ENCODE data around the gene MICU1. TPM values are rescaled to one million over a fixed set of nuclear protein-coding genes. Genes with fewer than 3 reads are reported as not detected.

The MICU1 gene
- total and polyA plus RNA-seq, 2 experiments from 2014 or later, result 27.5 to 52.3 TPM

DNA sequence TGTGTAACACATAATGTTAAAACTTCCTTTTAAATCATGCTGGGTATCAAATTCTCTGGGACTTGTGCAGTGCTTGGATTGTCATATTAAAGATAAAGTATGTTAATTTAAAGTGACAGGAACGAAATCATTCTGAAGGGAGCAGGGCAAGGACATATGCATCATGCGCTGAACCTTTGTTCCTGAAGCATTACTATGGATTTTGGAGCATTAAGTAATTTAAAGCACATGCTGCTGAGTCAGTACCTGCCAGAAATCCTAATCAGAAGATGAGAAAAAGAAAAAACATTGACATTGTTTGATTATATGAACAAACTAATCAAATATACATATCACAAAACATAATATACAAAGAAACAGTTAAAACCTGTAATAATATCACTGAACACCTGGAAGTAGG lies 101.4 kb downstream of the MICU1 start:
- no peaks in the 10 kb centered on the region for H3K4me1 ChIP-seq (ENCODE audit: insufficient read depth)
- Mint-ChIP-seq H3K4me3 (no peak overlapping the region), H3K27me3 (ENCODE audit: insufficient read depth, low read depth, poor library complexity) (no peaks in the 10 kb centered on the region), H3K27ac (no peak overlapping the region), H3K36me3 (ENCODE audit: low read depth) (no peaks in the 10 kb centered on the region), H3K9me3 (no peaks in the 10 kb centered on the region), H3K4me1 (no peaks in the 10 kb centered on the region)
- H3F3A ChIP-seq (replicated peaks; ENCODE audit: low read depth), result no peaks in the 10 kb centered on the region
- no peak overlapping the region for H2AFZ ChIP-seq
- no peaks in the 10 kb centered on the region for H3K36me3 ChIP-seq (ENCODE audit: insufficient read depth)
- TF ChIP-seq, protein P1, sequence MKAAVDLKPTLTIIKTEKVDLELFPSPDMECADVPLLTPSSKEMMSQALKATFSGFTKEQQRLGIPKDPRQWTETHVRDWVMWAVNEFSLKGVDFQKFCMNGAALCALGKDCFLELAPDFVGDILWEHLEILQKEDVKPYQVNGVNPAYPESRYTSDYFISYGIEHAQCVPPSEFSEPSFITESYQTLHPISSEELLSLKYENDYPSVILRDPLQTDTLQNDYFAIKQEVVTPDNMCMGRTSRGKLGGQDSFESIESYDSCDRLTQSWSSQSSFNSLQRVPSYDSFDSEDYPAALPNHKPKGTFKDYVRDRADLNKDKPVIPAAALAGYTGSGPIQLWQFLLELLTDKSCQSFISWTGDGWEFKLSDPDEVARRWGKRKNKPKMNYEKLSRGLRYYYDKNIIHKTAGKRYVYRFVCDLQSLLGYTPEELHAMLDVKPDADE (IDR thresholded peaks at IDR 0.05), result no peak
- TF ChIP-seq ZNF331 (CRISPR knock-in tag; IDR thresholded peaks at IDR 0.05; ENCODE audit: low read depth) (no peak), POLR2AphosphoS5 (IDR thresholded peaks at IDR 0.05; ENCODE audit: low read depth) (no peak), EZH2phosphoT487 (IDR thresholded peaks at IDR 0.05; ENCODE audit: unreplicated experiment) (no peak)
- TF ChIP-seq, protein P2, sequence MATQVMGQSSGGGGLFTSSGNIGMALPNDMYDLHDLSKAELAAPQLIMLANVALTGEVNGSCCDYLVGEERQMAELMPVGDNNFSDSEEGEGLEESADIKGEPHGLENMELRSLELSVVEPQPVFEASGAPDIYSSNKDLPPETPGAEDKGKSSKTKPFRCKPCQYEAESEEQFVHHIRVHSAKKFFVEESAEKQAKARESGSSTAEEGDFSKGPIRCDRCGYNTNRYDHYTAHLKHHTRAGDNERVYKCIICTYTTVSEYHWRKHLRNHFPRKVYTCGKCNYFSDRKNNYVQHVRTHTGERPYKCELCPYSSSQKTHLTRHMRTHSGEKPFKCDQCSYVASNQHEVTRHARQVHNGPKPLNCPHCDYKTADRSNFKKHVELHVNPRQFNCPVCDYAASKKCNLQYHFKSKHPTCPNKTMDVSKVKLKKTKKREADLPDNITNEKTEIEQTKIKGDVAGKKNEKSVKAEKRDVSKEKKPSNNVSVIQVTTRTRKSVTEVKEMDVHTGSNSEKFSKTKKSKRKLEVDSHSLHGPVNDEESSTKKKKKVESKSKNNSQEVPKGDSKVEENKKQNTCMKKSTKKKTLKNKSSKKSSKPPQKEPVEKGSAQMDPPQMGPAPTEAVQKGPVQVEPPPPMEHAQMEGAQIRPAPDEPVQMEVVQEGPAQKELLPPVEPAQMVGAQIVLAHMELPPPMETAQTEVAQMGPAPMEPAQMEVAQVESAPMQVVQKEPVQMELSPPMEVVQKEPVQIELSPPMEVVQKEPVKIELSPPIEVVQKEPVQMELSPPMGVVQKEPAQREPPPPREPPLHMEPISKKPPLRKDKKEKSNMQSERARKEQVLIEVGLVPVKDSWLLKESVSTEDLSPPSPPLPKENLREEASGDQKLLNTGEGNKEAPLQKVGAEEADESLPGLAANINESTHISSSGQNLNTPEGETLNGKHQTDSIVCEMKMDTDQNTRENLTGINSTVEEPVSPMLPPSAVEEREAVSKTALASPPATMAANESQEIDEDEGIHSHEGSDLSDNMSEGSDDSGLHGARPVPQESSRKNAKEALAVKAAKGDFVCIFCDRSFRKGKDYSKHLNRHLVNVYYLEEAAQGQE (IDR thresholded peaks at IDR 0.05; ENCODE audit: unreplicated experiment), result no peak
- no peaks in the 10 kb centered on the region for H4K20me1 ChIP-seq (replicated peaks; ENCODE audit: insufficient read depth)
- no peak overlapping the region for H3K4me3 ChIP-seq
- no peaks in the 10 kb centered on the region for H3K27me3 ChIP-seq (ENCODE audit: insufficient read depth)
- H3K9me2 ChIP-seq (ENCODE audit: insufficient read depth), result no peaks in the 10 kb centered on the region
- ATAC-seq (no peak), DNase-seq (ENCODE audit: low spot score) (no peak)
- no peaks in the 10 kb centered on the region for H3K79me2 ChIP-seq (replicated peaks; ENCODE audit: insufficient read depth)
- no peak overlapping the region for H3K4me2 ChIP-seq
- no peak overlapping the region for H3K27ac ChIP-seq (ENCODE audit: low read depth)

DNA sequence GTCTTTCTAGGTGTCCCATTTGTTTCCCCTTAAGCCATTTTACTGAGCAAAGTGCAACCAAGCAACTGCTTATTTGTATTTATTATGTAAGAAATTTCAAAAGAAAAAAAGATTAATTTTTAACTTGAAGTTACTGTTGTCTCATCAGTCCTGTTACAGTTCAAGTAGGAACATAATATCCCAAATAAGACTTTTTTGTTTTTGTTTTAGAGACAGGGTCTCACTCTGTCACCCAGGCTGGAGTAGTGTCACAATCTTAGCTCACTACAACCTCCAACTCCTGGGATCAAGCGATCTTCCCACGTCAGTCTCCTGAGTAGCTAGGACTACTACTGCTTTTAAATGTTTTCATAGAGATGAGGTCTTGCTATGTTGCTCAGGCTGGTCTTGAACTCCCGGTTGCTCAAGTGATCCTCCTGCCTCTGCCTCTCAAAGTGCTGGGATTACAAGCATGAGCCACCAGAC lies 101.9 kb downstream of the MICU1 start:
- Histone ChIP-seq H3K36me3 (ENCODE audit: insufficient read depth) (no peaks in the 10 kb centered on the region), H3K4me2 (no peak overlapping the region), H3K4me1 (ENCODE audit: insufficient read depth) (no peaks in the 10 kb centered on the region), H2AFZ (no peak overlapping the region), H3K27me3 (ENCODE audit: insufficient read depth) (no peaks in the 10 kb centered on the region), H3K4me3 (no peak overlapping the region), H3K27ac (ENCODE audit: low read depth) (no peak overlapping the region), H3K79me2 (replicated peaks; ENCODE audit: insufficient read depth) (no peaks in the 10 kb centered on the region), H3F3A (replicated peaks; ENCODE audit: low read depth) (no peaks in the 10 kb centered on the region), H3K9me2 (ENCODE audit: insufficient read depth) (no peaks in the 10 kb centered on the region), H4K20me1 (replicated peaks; ENCODE audit: insufficient read depth) (no peaks in the 10 kb centered on the region)
- H3K36me3 Mint-ChIP-seq (ENCODE audit: low read depth), result no peaks in the 10 kb centered on the region
- H3K4me1 Mint-ChIP-seq, result no peaks in the 10 kb centered on the region
- ATAC-seq (no peak), DNase-seq (ENCODE audit: low spot score) (no peak)
- H3K9me3 Mint-ChIP-seq, result no peaks in the 10 kb centered on the region
- H3K4me3 Mint-ChIP-seq, result no peak overlapping the region
- no peak overlapping the region for H3K27ac Mint-ChIP-seq
- H3K27me3 Mint-ChIP-seq (ENCODE audit: insufficient read depth, low read depth, poor library complexity), result no peaks in the 10 kb centered on the region
- TF ChIP-seq NANOG (IDR thresholded peaks at IDR 0.05; ENCODE audit: borderline replicate concordance), result no peak
- TF ChIP-seq POLR2AphosphoS5 (IDR thresholded peaks at IDR 0.05; ENCODE audit: low read depth), result no peak
- no peak for TF ChIP-seq STAT1 (IDR thresholded peaks at IDR 0.05; ENCODE audit: unreplicated experiment)
- TF ChIP-seq, protein P3, sequence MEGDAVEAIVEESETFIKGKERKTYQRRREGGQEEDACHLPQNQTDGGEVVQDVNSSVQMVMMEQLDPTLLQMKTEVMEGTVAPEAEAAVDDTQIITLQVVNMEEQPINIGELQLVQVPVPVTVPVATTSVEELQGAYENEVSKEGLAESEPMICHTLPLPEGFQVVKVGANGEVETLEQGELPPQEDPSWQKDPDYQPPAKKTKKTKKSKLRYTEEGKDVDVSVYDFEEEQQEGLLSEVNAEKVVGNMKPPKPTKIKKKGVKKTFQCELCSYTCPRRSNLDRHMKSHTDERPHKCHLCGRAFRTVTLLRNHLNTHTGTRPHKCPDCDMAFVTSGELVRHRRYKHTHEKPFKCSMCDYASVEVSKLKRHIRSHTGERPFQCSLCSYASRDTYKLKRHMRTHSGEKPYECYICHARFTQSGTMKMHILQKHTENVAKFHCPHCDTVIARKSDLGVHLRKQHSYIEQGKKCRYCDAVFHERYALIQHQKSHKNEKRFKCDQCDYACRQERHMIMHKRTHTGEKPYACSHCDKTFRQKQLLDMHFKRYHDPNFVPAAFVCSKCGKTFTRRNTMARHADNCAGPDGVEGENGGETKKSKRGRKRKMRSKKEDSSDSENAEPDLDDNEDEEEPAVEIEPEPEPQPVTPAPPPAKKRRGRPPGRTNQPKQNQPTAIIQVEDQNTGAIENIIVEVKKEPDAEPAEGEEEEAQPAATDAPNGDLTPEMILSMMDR (conservative IDR thresholded peaks at IDR 0.05; ENCODE audit: low read depth in 2 of 2), result no peak
- TF ChIP-seq EZH2 (IDR thresholded peaks at IDR 0.05; ENCODE audit: low read depth, unreplicated experiment), result no peak
- TF ChIP-seq, protein P4, sequence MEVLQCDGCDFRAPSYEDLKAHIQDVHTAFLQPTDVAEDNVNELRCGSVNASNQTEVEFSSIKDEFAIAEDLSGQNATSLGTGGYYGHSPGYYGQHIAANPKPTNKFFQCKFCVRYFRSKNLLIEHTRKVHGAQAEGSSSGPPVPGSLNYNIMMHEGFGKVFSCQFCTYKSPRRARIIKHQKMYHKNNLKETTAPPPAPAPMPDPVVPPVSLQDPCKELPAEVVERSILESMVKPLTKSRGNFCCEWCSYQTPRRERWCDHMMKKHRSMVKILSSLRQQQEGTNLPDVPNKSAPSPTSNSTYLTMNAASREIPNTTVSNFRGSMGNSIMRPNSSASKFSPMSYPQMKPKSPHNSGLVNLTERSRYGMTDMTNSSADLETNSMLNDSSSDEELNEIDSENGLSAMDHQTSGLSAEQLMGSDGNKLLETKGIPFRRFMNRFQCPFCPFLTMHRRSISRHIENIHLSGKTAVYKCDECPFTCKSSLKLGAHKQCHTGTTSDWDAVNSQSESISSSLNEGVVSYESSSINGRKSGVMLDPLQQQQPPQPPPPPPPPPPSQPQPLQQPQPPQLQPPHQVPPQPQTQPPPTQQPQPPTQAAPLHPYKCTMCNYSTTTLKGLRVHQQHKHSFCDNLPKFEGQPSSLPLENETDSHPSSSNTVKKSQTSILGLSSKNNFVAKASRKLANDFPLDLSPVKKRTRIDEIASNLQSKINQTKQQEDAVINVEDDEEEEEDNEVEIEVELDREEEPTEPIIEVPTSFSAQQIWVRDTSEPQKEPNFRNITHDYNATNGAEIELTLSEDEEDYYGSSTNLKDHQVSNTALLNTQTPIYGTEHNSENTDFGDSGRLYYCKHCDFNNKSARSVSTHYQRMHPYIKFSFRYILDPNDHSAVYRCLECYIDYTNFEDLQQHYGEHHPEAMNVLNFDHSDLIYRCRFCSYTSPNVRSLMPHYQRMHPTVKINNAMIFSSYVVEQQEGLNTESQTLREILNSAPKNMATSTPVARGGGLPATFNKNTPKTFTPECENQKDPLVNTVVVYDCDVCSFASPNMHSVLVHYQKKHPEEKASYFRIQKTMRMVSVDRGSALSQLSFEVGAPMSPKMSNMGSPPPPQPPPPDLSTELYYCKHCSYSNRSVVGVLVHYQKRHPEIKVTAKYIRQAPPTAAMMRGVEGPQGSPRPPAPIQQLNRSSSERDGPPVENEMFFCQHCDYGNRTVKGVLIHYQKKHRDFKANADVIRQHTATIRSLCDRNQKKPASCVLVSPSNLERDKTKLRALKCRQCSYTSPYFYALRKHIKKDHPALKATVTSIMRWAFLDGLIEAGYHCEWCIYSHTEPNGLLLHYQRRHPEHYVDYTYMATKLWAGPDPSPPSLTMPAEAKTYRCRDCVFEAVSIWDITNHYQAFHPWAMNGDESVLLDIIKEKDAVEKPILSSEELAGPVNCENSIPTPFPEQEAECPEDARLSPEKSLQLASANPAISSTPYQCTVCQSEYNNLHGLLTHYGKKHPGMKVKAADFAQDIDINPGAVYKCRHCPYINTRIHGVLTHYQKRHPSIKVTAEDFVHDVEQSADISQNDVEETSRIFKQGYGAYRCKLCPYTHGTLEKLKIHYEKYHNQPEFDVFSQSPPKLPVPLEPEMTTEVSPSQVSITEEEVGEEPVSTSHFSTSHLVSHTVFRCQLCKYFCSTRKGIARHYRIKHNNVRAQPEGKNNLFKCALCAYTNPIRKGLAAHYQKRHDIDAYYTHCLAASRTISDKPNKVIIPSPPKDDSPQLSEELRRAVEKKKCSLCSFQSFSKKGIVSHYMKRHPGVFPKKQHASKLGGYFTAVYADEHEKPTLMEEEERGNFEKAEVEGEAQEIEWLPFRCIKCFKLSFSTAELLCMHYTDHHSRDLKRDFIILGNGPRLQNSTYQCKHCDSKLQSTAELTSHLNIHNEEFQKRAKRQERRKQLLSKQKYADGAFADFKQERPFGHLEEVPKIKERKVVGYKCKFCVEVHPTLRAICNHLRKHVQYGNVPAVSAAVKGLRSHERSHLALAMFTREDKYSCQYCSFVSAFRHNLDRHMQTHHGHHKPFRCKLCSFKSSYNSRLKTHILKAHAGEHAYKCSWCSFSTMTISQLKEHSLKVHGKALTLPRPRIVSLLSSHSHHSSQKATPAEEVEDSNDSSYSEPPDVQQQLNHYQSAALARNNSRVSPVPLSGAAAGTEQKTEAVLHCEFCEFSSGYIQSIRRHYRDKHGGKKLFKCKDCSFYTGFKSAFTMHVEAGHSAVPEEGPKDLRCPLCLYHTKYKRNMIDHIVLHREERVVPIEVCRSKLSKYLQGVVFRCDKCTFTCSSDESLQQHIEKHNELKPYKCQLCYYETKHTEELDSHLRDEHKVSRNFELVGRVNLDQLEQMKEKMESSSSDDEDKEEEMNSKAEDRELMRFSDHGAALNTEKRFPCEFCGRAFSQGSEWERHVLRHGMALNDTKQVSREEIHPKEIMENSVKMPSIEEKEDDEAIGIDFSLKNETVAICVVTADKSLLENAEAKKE (CRISPR knock-in tag; IDR thresholded peaks at IDR 0.05), result no peak

All from GM23338 (cell line).